GM18951 (cell line): ENCODE results near the gene BOLA1.
"Not testable (repeated sequence)": the region's sequence is repeated elsewhere in the genome, so short reads cannot be mapped to it uniquely, and the experiment has no call there.

Experiments
- POLR2A ChIP-seq: IDR thresholded peaks from 4 replicates; pipeline ENCODE4 v1.6.1; 2011; ENCODE audit warnings: mild to moderate bottlenecking; ENCODE audit not compliant: insufficient read length, insufficient read depth; ENCODE audit errors: extremely low read depth
- in situ Hi-C: fragments of 300-500 bp; cut with MboI; formaldehyde crosslinking; loops from one replicate; pipeline ENCODE4 v1.12.0; 2022; ENCODE audit warnings: low sequenced_read_pairs, mixed read lengths, inconsistent platforms; ENCODE audit not compliant: unreplicated experiment

Gene BOLA1, protein sequence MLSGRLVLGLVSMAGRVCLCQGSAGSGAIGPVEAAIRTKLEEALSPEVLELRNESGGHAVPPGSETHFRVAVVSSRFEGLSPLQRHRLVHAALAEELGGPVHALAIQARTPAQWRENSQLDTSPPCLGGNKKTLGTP

GRCh38 chr1:149899460-149900284 lies at the start of gene BOLA1:
Gene BOLA1, plus strand, starts transcription at chr1:149899568. Its CDS starts 492 bp downstream, at chr1:149900060.
- in situ Hi-C loops = no loop called here
- TF ChIP-seq POLR2A = peak; percentile 75

- in situ Hi-C loops = no loop called here
- no peak for TF ChIP-seq POLR2A
These were observed 49.4 kb upstream of the BOLA1 start for GRCh38 chr1:149849947-149850360.

GRCh38 chr1:149850732-149851345 lies 48.5 kb upstream of the BOLA1 start:
- in situ Hi-C loops = not testable (repeated sequence)

DNA sequence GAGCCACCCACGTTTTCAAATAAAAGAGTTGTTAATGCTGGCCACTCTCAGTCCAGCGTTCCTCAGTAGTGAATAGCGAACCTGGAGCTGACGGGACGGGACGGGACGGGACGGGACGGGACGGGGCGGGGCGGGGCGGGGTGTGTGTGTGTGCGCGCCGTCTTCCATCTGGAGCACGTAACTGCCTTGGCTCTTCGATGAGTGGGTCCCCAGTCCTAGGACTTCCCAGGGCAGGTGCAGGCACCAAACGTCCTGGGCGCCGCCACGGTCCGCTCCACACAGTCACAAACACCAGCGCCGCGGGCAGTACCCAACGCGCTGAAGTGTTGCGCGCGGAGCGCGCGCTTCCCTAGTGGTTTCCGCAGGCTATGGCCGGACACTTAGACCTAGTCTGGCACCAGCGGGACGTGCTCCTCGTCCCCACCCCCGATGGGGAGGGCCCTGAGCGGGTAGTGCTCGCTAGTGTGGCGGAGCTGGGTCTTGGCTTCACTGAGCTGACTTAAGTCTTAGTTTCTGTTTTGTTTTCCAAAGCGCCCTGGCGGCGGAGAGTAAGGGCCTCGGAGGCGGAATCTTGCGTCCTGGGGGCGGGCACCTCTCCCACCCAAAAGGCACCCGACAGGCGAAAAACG lies 47.7 kb upstream of the BOLA1 start:
- in situ Hi-C loops = not testable (repeated sequence)

GRCh38 chr1:149852263-149852662 lies 47.1 kb upstream of the BOLA1 start:
- in situ Hi-C loops = not testable (repeated sequence)

- in situ Hi-C loops = not testable (repeated sequence)
These were observed 39.1 kb upstream of the BOLA1 start for GRCh38 chr1:149860271-149860670.

DNA sequence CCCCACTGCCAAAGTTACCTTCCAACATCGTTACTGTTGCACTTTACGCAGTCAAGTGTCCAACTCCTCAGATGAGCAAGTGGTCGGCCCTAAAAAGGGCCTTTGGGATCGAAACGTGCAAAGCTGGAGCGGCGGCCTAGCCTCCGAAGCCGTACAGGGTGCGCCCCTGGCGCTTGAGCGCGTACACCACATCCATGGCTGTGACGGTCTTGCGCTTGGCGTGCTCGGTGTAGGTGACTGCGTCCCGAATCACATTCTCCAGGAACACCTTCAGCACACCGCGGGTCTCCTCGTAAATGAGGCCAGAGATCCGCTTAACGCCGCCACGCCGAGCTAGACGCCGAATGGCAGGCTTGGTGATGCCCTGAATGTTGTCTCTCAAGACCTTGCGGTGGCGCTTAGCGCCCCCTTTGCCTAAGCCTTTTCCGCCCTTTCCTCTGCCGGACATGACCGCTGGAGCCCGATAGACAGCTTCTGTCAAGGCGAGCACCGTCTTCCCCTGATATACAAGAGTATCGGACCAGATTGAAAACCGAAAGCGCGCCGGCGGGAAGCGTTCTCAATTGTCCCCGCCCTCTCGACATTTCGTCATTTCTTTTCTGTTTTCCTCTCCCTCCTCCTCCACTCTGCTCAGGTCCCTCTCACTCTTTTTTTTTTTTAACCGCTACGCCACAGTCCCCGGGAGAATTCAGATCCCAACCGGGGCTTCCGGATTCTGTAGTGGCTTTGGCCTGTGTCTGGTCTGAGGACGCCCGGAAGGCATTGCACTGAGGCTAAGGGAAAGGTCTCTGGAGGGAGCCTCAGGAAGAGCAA lies 38.5 kb upstream of the BOLA1 start:
- in situ Hi-C loops = not testable (repeated sequence)

GRCh38 chr1:149861497-149862054 lies 37.8 kb upstream of the BOLA1 start:
- in situ Hi-C loops = not testable (repeated sequence)

- in situ Hi-C loops = not testable (repeated sequence)
These were observed 32.5 kb upstream of the BOLA1 start for GRCh38 chr1:149866887-149867286.

GRCh38 chr1:149873060-149873459 lies 26.3 kb upstream of the BOLA1 start:
- in situ Hi-C loops = not testable (repeated sequence)

GRCh38 chr1:149877211-149877946 lies 22.0 kb upstream of the BOLA1 start:
- in situ Hi-C loops = no loop called here
- TF ChIP-seq POLR2A = no peak

GRCh38 chr1:149879556-149879955 lies 19.8 kb upstream of the BOLA1 start:
- no peak for TF ChIP-seq POLR2A
- in situ Hi-C loops = no loop called here

GRCh38 chr1:149881876-149882275 lies 17.5 kb upstream of the BOLA1 start:
- no peak for TF ChIP-seq POLR2A
- in situ Hi-C loops = no loop called here
